ENCODE measurements around the gene DERA.

GRCh38 chr12:15863372-15863771 lies 47.8 kb upstream of the DERA start:
- no peak for TF ChIP-seq EZH2 (IDR thresholded peaks at IDR 0.05; ENCODE audit: borderline replicate concordance)
- no peak for TF ChIP-seq CTCF (IDR thresholded peaks at IDR 0.05; ENCODE audit: poor library complexity)
- TF ChIP-seq EZH2phosphoT487 (IDR thresholded peaks at IDR 0.05; ENCODE audit: low read depth, severe bottlenecking, unreplicated experiment): no peak

Data from hepatocyte (in vitro differentiated cells).